GM19467 (cell line): ENCODE measurements around the gene TMEM106C.
A peak's percentile ranks its signal among the peaks of the same experiment; 100 is the strongest.
"Not testable (repeated sequence)": the region's sequence is repeated elsewhere in the genome, so short reads cannot be mapped to it uniquely, and the experiment has no call there.

Experiments
- ATAC-seq: cut with Tn5 transposase; IDR thresholded peaks from one replicate; pipeline ENCODE4 v1.9.1; 2021; ENCODE audit warnings: mild to moderate bottlenecking, moderate library complexity; ENCODE audit not compliant: unreplicated experiment

The TMEM106C gene

DNA sequence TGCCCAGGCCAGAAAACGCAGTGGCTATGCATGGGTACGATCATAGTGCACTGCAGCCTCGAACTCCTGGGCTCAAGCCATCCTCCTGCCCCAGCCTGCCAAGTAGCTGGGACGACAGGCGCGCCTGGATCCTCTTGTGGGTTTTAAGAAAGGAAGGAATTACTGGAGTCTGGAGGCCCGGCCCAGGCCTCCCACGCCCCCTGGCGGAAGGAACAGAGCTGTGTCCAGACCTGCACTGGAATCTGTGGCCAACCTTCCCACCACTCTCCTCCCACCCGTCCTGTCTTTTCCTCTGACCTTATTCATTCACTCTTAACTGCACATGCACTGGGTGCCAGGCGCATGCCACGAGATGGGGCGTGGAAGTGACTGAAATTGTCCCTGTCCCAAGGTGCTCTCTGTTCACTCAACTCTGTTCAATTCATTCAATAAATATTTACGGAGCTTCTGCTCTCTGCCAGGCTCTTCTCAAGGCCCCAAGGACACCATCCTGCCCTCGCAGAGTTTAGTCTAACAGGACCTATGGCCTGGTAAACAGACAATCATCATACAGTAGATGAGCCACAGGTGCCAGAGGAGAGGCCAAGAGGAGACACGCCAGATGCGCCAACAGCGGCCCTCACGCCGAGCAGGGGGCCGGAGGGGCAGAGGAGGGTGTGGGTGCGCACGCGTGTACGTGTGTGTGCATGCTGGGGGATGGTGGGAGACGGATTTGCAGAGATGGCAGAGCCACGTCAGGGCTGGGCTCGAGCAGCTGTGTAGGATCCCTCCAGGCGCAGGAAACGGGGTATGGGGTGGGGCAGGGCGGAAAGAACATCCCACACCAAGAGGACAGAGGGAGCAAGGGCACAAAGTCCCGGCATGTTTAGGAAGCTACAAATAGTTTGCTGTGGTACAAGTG lies 13.7 kb upstream of the TMEM106C start:
- peak; percentile 56 for ATAC-seq

DNA sequence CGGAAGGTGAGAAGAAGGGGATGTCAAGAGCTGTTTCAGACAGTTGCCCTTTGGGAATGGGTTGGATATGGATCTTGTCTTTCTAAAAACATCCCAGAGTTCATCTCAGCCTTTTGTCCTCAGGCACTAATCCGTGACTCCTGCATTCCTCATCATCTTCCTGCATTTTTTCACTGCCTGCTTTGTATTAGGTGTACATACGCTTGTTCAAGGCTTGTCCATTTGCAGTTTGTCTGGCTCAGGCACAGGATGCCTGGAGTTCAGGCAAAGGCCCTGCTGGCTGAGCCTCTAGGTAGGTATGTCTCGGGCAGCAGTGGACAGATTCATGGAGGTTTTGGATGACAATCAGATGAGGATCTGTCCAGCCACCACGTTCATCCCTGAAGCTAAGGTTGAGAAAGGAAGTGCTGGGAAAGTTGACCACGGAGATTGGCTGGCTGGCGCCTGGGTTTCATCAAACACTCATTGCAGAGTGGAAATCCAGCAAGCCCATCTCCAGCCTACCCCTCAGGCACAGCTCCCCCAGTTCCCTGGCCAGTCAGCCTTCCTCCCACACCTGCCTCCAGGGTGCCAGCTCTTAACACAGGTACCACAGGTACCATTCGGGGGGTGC lies 12.4 kb upstream of the TMEM106C start:
- ATAC-seq, result no peak

DNA sequence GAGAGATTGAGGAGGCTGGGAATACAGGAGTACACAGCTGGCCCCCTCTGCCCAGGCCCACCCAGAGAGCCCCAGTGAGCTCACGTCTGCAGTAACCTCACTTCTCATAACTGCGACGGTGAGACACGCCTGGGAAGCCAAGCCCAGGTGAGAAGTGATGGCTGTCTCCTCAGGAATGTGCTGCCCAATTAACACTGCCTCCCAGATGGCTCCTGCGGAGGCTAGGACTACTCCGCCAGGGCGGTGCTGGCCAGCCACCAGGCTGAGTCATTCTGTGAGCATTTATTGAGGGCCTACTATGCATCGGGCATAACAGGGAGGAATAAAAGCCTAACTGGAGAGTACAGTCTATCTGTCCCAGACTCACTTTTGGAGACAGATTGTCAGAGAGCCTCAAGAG lies 9.3 kb upstream of the TMEM106C start:
- ATAC-seq, result no peak

DNA sequence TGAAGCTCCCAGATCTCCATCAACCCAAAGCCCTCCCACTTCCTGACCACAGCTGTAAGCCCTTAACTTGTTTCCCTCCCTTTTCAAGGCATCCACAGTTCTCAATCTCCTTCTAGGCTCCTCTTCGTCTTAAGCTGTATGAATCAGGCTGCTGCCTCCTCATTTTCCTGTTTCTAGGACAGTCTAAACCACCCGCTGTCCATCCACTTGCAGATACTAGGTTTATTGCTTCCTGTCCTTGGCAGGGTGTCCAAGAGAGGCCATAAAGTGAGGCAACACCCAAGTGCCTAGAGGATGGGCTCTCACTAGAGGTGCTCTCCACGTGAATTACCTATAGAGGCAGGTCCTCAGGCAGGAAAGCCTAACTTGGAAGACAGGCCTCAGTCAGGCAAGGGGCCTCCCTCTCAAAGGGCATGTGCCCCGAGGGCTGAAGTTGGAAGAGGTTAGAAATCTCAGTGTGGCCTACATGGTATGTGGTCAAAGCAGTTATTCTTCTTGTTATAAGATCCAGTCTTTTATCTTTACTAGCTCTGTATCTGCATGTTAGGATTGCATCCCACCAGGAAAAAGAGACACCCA lies 8.8 kb upstream of the TMEM106C start:
- ATAC-seq, result no peak

DNA sequence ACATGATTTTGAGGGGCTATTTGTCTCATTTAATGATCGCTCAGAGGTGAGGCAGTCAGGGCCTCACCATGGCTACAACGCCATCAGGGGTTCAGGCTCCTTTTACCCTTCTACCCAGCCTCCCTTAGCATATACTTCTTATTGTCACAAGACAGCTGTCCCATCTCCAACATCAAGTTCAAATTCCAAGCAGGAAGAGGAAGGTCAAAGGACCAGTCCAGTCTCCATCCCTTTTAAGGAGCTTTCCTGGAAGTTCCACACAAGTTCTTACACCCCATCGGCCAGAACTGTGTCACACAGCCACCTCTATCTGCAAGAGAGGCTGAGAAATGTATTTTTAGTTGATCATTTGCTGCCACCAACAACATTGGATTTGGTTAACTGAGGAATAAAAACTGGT lies 8.3 kb upstream of the TMEM106C start:
- no peak for ATAC-seq

DNA sequence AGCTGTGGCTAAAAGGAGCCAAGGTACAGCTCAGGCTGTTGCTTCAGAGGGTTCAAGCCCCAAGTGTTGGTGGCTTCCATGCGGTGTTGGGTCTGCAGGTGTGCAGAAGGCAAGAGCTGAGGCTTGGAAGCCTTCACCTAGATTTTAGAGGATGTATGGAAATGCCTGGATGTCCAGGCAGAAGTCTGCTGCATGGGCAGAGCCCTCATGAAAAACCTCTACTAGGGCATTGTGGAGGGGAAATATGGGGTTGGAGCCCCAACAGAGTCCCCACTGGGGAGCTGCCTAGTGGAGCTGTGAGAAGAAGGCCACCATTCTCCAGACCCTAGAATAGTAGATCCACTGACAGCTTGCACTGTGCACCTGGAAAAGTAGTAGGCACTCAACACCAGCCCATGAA lies 5.7 kb upstream of the TMEM106C start:
- not testable (repeated sequence) for ATAC-seq

DNA sequence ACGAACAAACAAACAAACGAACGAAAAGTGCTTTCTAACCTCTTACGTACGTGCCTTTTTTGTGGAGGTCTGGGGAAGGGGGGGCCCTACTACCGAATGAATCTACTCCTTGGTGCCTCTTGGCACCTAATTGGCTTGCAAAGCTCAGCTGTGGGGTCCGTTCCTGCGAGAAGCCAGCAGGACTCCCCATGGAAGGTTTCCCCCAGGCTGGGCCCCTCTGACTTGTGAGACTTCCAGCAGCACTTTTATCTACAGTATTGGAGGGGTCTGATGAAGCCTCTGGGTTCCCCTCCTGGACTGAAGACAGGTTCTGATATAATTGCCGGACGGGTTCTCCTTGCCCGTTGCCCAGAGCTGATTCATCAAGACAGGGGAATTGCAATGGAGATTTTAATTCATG lies 1.2 kb upstream of the TMEM106C start:
- no peak for ATAC-seq

DNA sequence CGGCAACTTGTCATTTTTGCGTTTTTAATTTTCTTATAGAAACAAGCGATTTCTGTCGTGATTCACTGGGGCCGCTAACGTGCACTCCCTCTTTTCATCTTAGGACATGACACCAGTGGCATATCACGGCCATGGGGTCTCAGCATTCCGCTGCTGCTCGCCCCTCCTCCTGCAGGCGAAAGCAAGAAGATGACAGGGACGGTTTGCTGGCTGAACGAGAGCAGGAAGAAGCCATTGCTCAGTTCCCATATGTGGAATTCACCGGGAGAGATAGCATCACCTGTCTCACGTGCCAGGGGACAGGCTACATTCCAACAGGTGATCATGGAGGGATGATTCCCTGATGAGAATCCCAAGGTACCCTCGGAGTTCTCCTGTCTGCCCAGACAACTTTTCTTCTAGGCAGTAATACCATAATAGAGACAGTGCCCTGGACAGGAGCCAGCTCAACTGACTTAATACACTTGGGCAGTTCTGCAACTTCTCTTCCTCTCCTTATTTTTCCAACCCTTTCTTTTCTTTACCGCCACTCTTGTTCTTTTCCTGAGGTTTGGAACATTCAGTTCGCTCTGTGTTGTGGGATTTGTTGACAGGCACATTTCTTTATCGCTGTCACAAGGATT lies 821 bp downstream of the TMEM106C start:
- ATAC-seq, result no peak

DNA sequence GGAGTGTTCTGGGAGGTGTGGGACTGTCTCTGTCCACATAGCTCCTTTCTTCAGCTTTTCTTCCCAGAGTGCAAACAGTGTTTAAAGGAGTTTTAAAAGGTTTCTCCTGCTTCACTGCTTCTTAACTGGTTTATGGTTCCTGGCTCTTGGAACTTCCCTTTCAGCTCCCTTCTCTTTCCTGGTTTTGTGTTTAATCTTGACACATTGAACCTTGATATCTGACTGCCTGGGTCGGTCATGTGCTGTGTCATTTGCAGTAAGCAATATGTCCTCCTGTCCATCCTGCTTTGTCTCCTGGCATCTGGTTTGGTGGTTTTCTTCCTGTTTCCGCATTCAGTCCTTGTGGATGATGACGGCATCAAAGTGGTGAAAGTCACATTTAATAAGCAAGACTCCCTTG lies 2.2 kb downstream of the TMEM106C start:
- no peak for ATAC-seq

DNA sequence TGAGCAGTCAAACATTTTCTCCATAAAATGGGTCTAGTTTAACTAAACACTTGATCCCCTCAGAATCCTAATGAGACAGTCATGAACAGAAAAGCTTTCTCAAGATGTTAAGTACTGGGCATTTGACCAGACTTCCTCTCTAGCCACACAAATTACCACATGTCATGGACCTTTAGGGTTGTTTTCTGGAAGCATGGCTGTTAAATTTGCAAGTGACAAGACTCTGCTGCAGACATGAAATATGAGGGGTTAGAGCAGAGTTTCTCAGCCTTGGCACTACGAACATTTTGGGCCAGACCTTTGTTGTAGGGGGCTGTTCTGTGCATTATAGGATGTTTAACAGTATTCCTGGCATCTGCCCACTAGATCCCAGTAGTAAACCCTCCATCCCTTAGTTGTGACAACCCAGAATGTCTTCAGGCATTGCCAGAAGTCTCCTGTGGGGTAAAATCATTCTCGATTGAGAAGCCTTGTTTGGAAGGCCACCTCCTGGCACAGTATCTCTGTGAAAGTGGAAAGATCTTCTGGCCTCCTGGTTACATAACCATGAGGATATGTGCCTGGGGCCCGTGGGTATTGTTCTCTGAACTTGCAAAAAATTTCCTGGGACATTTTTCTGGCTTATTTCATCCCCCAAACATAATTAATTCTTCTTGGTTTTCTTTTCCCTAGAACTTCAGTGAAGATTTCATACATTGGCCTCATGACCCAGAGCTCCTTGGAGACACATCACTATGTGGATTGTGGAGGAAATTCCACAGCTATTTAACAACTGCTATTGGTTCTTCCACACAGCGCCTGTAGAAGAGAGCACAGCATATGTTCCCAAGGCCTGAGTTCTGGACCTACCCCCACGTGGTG lies 4.3 kb downstream of the TMEM106C start:
- no peak for ATAC-seq

DNA sequence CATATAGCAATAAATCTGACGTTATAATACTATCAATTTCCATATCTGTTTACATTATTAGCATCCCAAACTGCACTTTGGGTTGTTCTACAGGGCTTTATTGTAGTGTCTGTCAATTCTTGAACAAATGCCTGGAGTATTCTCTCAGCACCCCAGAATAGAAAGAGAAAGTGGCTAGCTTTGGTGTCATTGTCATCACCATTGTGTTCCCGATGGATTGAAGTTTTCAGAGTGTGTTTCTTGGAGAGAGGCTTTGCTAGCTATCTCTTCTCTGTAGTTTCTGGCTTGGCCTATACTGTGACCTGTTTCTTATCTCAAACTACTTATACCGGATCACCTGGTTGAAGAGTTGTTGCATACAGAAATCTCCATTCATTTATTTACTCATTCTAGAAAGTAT lies 6.4 kb downstream of the TMEM106C start:
- no peak for ATAC-seq

DNA sequence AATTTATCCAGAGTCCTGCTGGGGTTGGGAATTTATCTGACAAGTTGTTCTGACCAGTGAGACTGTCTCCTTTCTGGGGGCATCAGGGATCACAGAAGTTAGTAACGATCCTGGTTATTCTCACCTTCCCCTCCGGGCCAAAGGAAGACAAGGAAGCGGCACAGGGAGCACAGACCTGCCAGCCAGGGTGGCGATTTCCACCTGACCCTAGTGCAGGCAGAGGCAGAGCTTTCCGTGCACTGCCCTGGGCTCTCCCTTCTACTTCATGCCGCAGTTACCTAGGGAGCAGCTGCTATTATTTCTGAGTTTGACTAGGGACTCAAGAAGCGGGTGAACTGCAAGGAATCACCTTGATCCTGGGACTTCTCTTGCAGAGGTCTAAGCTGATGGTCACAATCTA lies 7.4 kb downstream of the TMEM106C start:
- no peak for ATAC-seq

DNA sequence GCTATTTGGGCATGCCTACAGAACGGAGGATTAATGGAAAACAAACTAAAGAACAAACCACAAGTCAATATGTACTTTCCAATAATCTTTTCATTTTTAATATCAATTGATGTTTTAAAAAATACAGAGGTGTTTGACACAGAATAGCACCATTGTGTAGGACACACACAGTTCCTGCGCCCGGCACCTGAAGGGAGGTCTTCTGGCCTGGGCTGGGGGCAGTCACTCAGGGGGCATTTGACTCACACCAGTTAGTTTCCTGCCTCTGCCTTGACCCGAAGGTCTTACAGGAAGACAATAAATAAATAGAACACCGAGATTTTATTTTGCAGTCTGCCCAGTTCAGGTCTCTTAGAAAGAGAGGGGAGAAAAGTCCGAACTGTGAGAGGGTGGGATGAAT lies 9.5 kb downstream of the TMEM106C start:
- no peak for ATAC-seq

DNA sequence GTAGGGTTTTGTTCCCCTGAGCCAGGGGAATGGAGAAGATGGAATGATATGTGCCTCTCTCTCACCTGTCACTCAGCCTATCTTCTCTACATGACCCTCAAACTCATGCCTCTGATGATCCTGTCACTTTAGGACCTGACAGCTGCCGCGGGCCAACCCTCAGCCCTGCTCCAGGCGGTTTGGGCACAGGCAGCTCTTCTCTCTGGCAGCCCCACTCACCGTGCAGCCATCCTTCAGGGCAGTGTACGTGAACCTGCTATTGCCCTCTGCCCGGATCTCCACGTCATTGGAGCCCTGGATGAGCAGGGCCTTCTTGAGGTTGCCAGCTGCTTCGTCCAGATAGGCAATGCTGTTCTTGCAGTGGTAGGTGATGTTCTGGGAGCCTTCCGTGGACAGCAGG lies 10.5 kb downstream of the TMEM106C start:
- no peak for ATAC-seq

DNA sequence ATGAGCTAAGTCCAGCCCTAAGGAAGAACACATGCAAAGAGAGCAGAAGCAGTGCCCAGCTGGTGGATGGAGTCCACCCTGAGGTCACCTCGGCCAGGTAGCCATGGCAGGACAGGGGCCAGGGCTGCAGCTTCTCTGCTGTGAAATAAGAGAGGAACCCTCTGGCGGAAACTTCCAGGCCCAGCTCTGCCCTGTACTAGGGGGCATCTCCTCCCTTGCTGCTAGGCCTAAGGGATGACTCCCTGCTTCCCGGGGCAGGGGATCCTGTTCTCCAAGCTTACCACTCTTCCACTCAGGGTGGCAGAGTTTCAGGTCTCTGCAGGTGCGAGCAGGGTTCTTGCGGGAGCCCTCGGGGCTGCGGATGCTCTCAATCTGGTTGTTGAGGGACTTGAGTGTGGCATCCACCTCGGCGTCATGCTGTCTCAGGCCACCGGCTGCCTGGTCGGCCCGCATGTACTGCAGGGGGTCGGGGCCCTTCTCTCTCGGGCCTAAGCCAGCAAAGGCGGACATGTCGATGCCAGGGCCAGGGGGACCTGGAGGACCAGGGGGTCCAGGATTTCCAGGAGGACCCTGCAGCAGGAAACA lies 11.7 kb downstream of the TMEM106C start:
- no peak for ATAC-seq

DNA sequence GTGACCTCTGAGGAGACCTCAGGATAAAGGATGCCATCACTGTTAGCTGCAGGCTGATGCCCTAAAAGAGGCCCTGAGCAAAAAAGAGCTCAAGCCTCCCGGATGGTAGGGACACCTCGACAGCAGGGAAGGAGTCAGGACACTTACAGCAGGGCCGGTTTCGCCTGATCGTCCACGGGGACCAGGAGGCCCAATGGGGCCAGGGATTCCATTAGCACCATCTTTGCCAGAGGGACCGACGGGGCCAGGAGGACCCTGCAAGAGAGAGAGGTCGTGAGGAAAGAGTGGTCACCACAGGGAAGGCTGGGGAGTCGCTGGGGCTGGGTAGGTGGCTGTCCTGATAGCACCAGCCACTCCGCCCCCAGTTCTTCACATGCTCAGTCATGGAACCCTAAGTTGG lies 12.4 kb downstream of the TMEM106C start:
- ATAC-seq, result no peak

DNA sequence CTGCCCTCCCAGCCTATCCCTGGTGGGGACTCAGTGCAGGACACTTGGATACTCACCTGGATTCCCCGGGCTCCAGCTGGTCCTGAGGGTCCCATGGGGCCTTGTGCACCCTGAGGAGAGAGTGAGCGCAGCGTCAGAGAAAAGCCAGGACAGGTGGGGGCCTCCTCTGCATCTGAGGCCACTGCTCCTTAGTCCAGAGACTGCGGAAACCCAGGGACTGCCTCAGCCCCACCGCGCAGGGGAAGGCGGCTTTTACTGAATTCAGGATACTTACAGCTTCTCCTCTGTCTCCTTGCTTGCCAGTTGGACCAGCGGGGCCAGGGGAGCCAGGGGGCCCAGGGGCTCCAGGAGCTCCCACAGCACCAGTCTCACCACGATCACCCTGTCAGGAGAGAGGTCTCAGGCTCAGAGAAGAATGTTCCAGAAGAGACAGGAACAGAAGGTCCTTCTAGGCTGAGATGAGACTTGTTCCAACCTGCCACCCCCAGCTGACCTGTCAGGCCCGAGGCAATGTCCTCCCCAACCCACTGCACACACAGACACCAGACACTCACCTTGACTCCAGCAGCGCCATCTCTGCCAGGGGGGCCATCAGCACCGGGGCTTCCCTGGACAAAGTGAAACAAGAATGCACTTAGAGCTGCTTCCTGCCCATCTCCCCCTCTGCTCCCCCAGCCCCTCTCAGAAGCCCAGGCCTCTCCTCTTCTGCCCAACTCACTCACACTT lies 13.8 kb downstream of the TMEM106C start:
- no peak for ATAC-seq

DNA sequence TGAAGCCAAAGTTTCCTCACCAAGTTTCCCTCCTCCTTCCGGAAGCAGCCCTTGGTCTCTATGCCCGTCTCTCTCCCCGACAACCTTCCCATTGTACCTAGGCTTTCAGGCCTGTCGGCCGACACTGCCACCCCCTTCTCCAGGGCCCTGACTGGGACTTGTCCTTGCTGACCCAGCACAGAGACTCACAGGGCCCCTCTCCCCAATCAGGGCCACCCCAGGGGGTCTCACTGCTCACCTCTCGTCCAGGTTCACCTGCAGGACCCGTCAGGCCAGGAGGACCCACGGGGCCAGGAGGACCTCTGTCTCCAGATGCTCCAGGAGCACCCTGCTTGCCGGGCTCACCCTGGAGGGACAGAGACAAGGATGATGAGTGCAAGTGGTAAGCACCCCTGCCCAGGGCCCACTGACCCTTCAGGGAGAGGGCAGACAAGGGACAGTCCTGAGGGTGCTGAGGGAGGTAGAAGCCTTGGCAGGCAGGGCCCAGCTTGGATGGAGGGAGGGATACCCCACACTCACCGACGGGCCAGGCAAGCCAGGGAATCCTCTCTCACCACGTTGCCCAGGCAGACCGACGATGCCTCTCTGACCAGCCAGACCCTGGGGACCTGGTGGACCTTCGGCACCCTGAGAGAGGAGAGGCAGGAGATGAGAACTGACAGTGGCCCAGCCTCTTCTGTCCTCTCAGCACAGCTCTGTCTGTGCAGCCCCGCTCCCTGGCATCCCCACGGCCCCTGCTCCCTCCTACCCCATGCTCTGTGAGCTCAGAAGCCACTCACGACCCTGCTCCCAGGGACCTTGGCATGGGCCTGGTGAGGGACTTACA lies 14.6 kb downstream of the TMEM106C start:
- ATAC-seq, result no peak

DNA sequence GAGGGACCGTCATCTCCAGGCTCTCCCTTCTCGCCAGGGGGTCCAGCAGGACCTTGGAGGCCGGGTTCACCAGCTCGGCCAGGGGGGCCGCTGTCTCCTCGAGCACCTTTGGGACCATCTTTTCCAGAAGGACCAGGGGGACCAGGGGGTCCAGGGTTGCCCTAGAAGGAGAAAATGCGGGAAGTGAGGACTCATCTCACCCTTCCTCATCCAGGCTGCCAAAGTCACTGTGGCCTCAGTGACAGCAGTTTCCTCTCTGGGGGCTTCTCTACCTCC lies 15.1 kb downstream of the TMEM106C start:
- ATAC-seq, result no peak
